Measurements from ENCODE around the gene FAM118B. TPM values are rescaled to one million over a fixed set of nuclear protein-coding genes. Genes with fewer than 3 reads are reported as not detected.

FAM118B gene
- total RNA-seq = 37.5 TPM
- long read RNA-seq, transcript FAM118B-209 (9 exons, 2,402 nt) = major isoform, 18 of 39 reads
- long read RNA-seq, partial matches to known transcripts = 0 of 39 reads
- long read RNA-seq, other reads (novel, unspliced or antisense) = 20 of 39 reads

GRCh38 chr11:126211236-126212088 is at the start of gene FAM118B, which contains the start of gene RPUSD4:
TSS of gene FAM118B (plus strand) at chr11:126211782. CDS start at chr11:126235002, 23,220 bp downstream.
TSS of gene RPUSD4 (minus strand) at chr11:126211650. CDS start at chr11:126211638, 12 bp downstream.
- ATAC-seq (peak; percentile 99), DNase-seq (peak; percentile 99)
- no peak for TF ChIP-seq CTCF (IDR thresholded peaks at IDR 0.05)
- peak within 1 kb of the TSS; percentile 76 for H3K4me3 ChIP-seq
- no peaks in the 10 kb centered on the region for H3K27me3 ChIP-seq
- peak within 1 kb of the TSS; percentile 82 for H3K27ac ChIP-seq
- H3K9me3 ChIP-seq = no peaks in the 10 kb centered on the region
- peaks cover 20% of the 10 kb centered on the region for H3K36me3 ChIP-seq
- intact Hi-C loops (cut with DNase I) = no loop called here
- peaks cover 10% of the 10 kb centered on the region for H3K4me1 ChIP-seq

GRCh38 chr11:126162306-126163030 is 49.1 kb upstream of the FAM118B start:
- ATAC-seq = no peak
- intact Hi-C loops (cut with DNase I) = no loop called here
- no peak for DNase-seq

GRCh38 chr11:126163074-126163700 is 48.4 kb upstream of the FAM118B start:
- Histone ChIP-seq H3K4me1 (no peaks in the 10 kb centered on the region), H3K27ac (no peak overlapping the region), H3K36me3 (no peaks in the 10 kb centered on the region), H3K4me3 (no peak overlapping the region), H3K27me3 (no peaks in the 10 kb centered on the region), H3K9me3 (no peaks in the 10 kb centered on the region)
- TF ChIP-seq CTCF (IDR thresholded peaks at IDR 0.05) = no peak
- ATAC-seq (no peak), DNase-seq (no peak)
- intact Hi-C loops (cut with DNase I) = no loop called here

More at GRCh38 chr11:126162306-126163030, 49.1 kb upstream of the FAM118B start:
- H3K27ac ChIP-seq = no peak overlapping the region
- no peaks in the 10 kb centered on the region for H3K4me1 ChIP-seq
- TF ChIP-seq CTCF (IDR thresholded peaks at IDR 0.05) = no peak
- H3K27me3 ChIP-seq = no peaks in the 10 kb centered on the region
- H3K4me3 ChIP-seq = no peak overlapping the region
- H3K36me3 ChIP-seq = no peaks in the 10 kb centered on the region
- H3K9me3 ChIP-seq = no peaks in the 10 kb centered on the region

GRCh38 chr11:126163779-126164178 is 47.8 kb upstream of the FAM118B start:
- no peak for DNase-seq
- Histone ChIP-seq H3K27me3 (no peaks in the 10 kb centered on the region), H3K9me3 (no peaks in the 10 kb centered on the region), H3K4me1 (no peaks in the 10 kb centered on the region), H3K27ac (no peak overlapping the region), H3K36me3 (no peaks in the 10 kb centered on the region), H3K4me3 (no peak overlapping the region)
- intact Hi-C loops (cut with DNase I) = no loop called here
- no peak for TF ChIP-seq CTCF (IDR thresholded peaks at IDR 0.05)
- ATAC-seq = no peak

- DNase-seq = no peak
- Histone ChIP-seq H3K27ac (no peak overlapping the region), H3K36me3 (no peaks in the 10 kb centered on the region), H3K4me1 (no peaks in the 10 kb centered on the region), H3K27me3 (no peaks in the 10 kb centered on the region), H3K9me3 (no peaks in the 10 kb centered on the region), H3K4me3 (no peak overlapping the region)
- ATAC-seq = no peak
- no peak for TF ChIP-seq CTCF (IDR thresholded peaks at IDR 0.05)
- intact Hi-C loops (cut with DNase I) = no loop called here
Measured at GRCh38 chr11:126164781-126165180, 46.8 kb upstream of the FAM118B start.
